Measurements from ENCODE around the gene TMC2.
"Not testable (repeated sequence)": the region's sequence is repeated elsewhere in the genome, so short reads cannot be mapped to it uniquely, and the experiment has no call there.

TMC2 gene

DNA sequence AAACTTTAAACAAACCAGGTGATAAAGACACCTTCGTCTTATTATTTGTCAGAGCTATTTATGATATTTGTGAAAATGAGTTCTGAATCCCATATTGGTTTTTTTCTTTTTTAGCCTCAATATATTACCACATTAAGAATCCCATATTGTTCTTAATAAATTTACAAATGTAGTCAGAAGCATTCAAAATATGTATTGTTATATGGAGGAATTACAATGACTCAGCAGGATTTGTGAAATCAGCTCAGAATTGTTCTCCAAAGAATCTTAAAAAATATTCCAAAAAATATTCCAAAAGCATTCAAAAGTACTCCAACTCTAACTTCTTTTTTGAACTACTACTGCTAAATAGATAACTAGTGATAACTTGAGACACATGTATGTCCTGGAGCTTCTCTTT lies 21.2 kb upstream of the TMC2 start:
- H3K4me3 ChIP-seq (ENCODE audit: low read length in 2 of 2): no peak overlapping the region
- H3K9ac ChIP-seq (ENCODE audit: low read length in 2 of 2): no peak overlapping the region
- no peaks in the 10 kb centered on the region for H3K36me3 ChIP-seq (ENCODE audit: control insufficient read depth in 2 of 2, insufficient read depth in 2 of 2, low read length in 2 of 2)
- no peaks in the 10 kb centered on the region for H3K9me3 ChIP-seq (ENCODE audit: control insufficient read depth in 2 of 2, low read length in 2 of 2)
- H3K27ac ChIP-seq (ENCODE audit: low read length): no peak overlapping the region
- H3K4me1 ChIP-seq (ENCODE audit: control insufficient read depth, insufficient read depth, low read length): no peaks in the 10 kb centered on the region
- H3K27me3 ChIP-seq (ENCODE audit: control insufficient read depth in 1 of 2, insufficient read depth in 2 of 2, low read length in 2 of 2): no peaks in the 10 kb centered on the region

DNA sequence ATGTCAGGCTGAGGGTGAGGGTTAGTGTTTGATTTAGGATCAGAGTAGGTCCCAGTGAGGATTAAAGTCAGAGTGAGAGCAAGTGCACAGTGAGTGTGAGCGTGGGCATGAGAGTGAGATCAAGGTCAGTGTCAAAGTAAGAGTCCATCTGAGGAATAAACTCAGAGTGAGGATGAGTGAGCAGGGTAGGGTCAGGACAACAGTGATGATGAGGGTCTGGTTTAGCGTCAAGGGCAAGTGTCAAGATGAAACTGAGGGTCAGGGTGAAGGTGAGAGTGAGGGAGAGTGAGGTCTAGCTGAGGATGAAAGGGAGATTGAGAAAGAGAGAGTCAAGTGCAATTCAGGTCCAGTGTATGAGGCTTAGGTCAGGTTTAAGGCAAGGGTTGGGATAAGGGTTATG lies 20.0 kb upstream of the TMC2 start:
- Histone ChIP-seq H3K9ac (ENCODE audit: low read length in 2 of 2) (no peak overlapping the region), H3K27me3 (ENCODE audit: control insufficient read depth in 1 of 2, insufficient read depth in 2 of 2, low read length in 2 of 2) (peaks cover 0 to 1% of the 10 kb centered on the region in 2 donors), H3K4me1 (ENCODE audit: control insufficient read depth, insufficient read depth, low read length) (no peaks in the 10 kb centered on the region), H3K9me3 (ENCODE audit: control insufficient read depth in 2 of 2, low read length in 2 of 2) (no peaks in the 10 kb centered on the region), H3K4me3 (ENCODE audit: low read length in 2 of 2) (no peak overlapping the region), H3K36me3 (ENCODE audit: control insufficient read depth in 2 of 2, insufficient read depth in 2 of 2, low read length in 2 of 2) (no peaks in the 10 kb centered on the region), H3K27ac (ENCODE audit: low read length) (no peak overlapping the region)

DNA sequence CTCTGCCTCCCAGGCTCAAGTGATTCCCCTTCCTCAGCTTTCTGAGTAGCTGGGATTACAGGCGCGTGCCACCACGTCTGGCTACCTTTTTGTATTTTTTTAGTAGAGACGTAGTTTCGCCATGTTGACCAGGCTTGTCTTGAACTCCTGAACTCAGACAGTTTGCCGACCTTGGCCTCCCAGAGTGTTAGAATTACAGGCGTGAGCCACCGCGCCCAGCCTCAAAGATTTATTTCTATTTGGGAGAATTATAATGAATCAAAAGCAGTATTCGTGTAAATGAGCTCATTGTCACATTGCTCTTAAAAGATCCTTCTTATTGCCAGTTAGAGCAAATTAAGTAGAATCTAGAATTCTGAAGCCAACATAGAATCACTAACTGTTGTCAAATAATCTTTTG lies 18.3 kb upstream of the TMC2 start:
- Histone ChIP-seq H3K9ac (ENCODE audit: low read length in 2 of 2) (no peak overlapping the region), H3K4me1 (ENCODE audit: control insufficient read depth, insufficient read depth, low read length) (no peaks in the 10 kb centered on the region), H3K27me3 (ENCODE audit: control insufficient read depth in 1 of 2, insufficient read depth in 2 of 2, low read length in 2 of 2) (peaks cover 0 to 2% of the 10 kb centered on the region in 2 donors), H3K36me3 (ENCODE audit: control insufficient read depth in 2 of 2, insufficient read depth in 2 of 2, low read length in 2 of 2) (no peaks in the 10 kb centered on the region), H3K9me3 (ENCODE audit: control insufficient read depth in 2 of 2, low read length in 2 of 2) (no peaks in the 10 kb centered on the region), H3K4me3 (ENCODE audit: low read length in 2 of 2) (no peak overlapping the region), H3K27ac (ENCODE audit: low read length) (no peak overlapping the region)

DNA sequence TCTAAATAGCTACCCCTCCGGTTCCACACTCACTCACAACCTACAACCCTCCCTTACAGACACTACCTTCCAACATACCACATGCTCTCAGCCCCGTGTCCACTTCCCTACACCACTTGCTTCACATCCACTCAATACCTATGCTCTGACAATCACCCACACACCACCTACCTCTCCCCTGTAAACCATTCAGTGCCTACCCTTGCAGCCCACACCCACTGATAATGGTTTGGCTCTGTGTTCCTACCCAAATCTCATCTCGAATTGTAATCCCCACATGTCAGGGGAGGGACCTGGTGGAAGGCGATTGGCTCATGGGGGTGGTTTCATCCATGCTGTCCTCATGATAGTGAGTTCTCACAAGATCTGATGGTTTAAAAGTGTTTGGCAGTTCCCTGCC lies 17.8 kb upstream of the TMC2 start:
- Histone ChIP-seq H3K9ac (ENCODE audit: low read length in 2 of 2) (no peak overlapping the region), H3K36me3 (ENCODE audit: control insufficient read depth in 2 of 2, insufficient read depth in 2 of 2, low read length in 2 of 2) (no peaks in the 10 kb centered on the region), H3K27me3 (ENCODE audit: control insufficient read depth in 1 of 2, insufficient read depth in 2 of 2, low read length in 2 of 2) (peaks cover 0 to 2% of the 10 kb centered on the region in 2 donors), H3K27ac (ENCODE audit: low read length) (no peak overlapping the region), H3K4me1 (ENCODE audit: control insufficient read depth, insufficient read depth, low read length) (no peaks in the 10 kb centered on the region), H3K4me3 (ENCODE audit: low read length in 2 of 2) (no peak overlapping the region), H3K9me3 (ENCODE audit: control insufficient read depth in 2 of 2, low read length in 2 of 2) (no peaks in the 10 kb centered on the region)

DNA sequence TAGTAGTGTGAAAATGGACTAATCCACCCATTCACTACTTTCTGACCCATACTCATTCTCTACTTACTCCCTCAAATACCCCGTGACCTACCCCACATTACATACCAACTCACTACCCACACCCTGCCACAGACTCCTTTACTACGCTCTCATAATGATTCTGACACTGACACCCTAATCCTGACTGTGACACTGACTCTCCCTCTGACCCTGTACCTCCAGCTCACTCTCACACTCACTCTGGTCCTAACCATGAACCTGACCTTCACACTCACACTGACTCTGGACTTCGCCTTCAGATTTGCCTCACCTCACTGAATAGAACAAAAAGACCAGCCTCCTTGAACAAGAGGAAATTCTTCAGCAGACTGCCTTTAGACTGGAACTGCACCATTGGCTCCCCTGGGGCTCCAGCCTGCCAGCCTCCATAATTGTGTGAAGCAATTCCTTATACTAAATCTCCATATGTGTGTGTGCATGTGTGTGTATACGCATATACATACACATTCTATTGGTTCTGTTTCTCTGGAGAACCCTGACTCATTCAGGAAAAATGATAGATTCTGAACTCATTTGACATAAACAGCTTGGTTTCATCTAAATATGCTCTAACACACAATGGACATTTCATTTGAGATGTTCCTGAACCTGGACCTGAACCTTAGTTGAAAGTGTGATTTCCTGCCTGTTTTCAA lies 17.1 kb upstream of the TMC2 start:
- H3K27me3 ChIP-seq (ENCODE audit: control insufficient read depth in 1 of 2, insufficient read depth in 2 of 2, low read length in 2 of 2): peaks cover 0 to 2% of the 10 kb centered on the region in 2 donors
- no peak overlapping the region for H3K9ac ChIP-seq (ENCODE audit: low read length in 2 of 2)
- H3K4me1 ChIP-seq (ENCODE audit: control insufficient read depth, insufficient read depth, low read length): peaks cover 3% of the 10 kb centered on the region
- H3K27ac ChIP-seq (ENCODE audit: low read length): no peak overlapping the region
- no peak overlapping the region for H3K4me3 ChIP-seq (ENCODE audit: low read length in 2 of 2)
- H3K9me3 ChIP-seq (ENCODE audit: control insufficient read depth in 2 of 2, low read length in 2 of 2): no peaks in the 10 kb centered on the region
- H3K36me3 ChIP-seq (ENCODE audit: control insufficient read depth in 2 of 2, insufficient read depth in 2 of 2, low read length in 2 of 2): no peaks in the 10 kb centered on the region

DNA sequence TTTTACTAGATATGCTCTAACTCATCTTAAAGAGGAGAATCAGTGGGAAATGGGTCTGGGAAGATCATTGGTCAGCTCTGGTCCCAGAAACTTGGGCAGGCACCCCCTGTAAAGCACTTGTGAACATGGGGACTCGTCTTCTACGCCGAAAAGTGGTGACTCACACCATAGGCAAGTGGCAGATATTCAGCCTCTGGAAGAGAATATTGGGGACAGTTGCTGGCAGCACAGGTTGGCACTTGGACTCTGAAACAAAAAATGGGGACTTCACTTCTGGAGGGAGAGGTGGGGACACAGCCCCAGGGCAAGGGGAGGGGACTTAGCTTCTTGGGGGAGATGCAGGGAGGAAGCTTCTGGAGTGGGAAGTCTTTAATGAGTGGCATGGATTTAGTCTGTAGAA lies 15.8 kb upstream of the TMC2 start:
- no peak overlapping the region for H3K4me3 ChIP-seq (ENCODE audit: low read length in 2 of 2)
- no peaks in the 10 kb centered on the region for H3K9me3 ChIP-seq (ENCODE audit: control insufficient read depth in 2 of 2, low read length in 2 of 2)
- no peaks in the 10 kb centered on the region for H3K36me3 ChIP-seq (ENCODE audit: control insufficient read depth in 2 of 2, insufficient read depth in 2 of 2, low read length in 2 of 2)
- no peak overlapping the region for H3K27ac ChIP-seq (ENCODE audit: low read length)
- peaks cover 13% of the 10 kb centered on the region for H3K4me1 ChIP-seq (ENCODE audit: control insufficient read depth, insufficient read depth, low read length)
- no peak overlapping the region for H3K9ac ChIP-seq (ENCODE audit: low read length in 2 of 2)
- H3K27me3 ChIP-seq (ENCODE audit: control insufficient read depth in 1 of 2, insufficient read depth in 2 of 2, low read length in 2 of 2): peaks cover 0 to 2% of the 10 kb centered on the region in 2 donors

DNA sequence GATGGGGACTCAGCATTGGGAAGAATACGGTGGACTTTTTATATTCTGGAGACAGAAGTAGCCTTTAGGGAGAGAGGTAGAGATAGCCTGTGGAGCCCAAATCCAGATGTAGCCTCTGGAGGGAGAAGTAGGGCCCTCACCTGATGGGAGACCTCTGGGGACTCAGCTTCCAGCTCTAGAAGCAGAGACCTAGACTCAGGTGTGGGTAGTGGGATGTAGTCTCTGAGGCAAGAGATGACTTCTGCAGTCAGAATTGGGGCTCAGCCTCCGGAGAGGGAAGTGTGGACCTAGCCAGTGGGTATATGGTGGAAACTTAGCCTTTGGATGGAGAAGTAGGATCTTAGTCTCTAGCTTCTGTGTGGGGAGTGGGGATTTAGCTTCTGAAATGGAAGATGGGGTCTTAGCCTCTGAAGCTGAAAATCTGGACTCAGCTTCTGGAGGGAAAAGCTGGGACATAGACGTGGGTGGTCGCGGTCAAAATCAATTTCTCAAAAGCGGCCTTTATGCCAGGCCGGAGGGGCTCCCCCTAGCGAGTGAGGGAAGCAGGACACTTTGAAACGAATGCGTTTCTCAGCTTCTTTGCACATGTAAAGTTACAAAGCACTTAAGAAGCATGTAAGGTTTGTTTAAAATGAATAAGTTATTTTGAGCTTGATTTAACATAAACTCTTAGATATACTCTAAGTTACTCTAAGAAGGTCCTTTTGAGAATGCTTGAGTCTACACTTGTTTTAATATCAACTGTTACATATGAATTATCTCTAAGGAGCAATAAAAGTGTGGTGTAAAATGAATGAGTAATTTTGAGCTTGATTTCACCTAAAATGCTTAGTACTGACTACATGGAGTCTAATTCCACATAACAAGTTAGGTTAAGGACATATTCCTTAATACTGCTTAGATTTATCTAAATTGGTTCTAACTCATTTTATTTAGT lies 14.7 kb upstream of the TMC2 start:
- no peak overlapping the region for H3K4me3 ChIP-seq (ENCODE audit: low read length in 2 of 2)
- H3K27me3 ChIP-seq (ENCODE audit: control insufficient read depth in 1 of 2, insufficient read depth in 2 of 2, low read length in 2 of 2): peaks cover 0 to 2% of the 10 kb centered on the region in 2 donors
- H3K9me3 ChIP-seq (ENCODE audit: control insufficient read depth in 2 of 2, low read length in 2 of 2): no peaks in the 10 kb centered on the region
- H3K27ac ChIP-seq (ENCODE audit: low read length): no peak overlapping the region
- no peak overlapping the region for H3K9ac ChIP-seq (ENCODE audit: low read length in 2 of 2)
- peaks cover 16% of the 10 kb centered on the region for H3K4me1 ChIP-seq (ENCODE audit: control insufficient read depth, insufficient read depth, low read length)
- no peaks in the 10 kb centered on the region for H3K36me3 ChIP-seq (ENCODE audit: control insufficient read depth in 2 of 2, insufficient read depth in 2 of 2, low read length in 2 of 2)

DNA sequence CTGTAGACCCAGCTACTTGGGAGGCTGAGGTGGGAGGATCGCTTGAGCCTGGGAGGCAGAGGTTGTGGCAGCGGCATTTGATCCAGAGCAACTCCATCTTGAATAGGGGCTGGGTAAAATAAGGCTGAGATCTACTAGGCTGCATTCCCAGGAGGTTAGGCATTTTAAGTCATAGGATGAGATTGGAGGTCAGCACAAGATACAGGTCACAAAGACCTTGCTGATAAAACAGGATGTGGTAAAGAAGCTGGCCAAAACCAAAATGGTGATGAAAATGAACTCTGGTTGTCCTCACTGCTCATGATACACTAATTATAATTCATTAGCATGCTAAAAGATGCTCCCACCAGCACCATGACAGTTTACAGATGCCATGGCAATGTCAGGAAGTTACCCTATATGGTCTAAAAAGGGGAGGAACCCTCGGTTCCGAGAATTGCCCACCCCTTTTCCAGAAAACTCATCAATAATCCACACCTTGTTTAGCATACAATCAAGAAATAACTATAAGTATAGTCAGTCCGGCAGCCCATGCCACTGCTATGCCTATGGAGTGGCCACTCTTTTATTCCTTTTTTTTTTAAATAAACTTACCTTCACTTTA lies 13.4 kb upstream of the TMC2 start:
- not testable (repeated sequence) for H3K9ac ChIP-seq (ENCODE audit: low read length in 2 of 2)

DNA sequence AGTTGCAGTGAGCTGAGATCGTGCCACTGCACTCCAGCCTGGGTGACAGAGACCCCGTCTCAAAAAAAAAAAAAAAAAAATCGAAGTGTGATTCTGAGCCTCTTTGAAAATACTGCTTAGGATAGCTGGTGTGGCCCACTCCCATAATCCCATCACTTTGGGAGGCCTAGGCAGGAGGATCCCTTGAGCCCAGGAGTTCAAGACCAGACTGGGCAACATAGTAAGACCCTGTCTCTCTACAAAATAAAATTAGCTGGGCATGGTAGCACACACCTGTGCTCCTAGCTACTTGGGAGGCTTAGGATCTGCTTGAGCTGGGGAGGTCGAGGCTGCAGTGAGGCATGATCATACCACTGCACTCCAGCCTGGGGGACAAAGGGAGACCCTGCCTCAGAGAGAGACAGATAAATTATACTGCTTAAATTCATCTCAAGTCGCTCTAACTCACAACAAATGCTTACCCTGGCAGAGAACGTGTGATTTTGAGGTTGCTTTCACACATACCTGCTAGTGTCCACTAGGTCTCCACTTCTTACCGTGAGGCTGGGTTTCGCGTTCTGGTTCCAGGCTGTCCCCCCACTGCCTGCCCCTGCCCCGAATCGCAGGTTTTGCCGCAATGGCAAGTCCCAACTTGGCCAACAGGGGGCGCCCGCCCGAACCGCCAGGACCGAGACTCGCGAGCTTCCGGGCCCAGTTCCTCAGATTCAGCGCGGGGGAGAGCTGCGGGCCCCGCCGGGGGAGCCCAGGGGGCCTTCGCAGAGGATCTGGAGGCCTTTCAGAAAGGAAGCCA lies 12.3 kb upstream of the TMC2 start:
- Histone ChIP-seq H3K27me3 (ENCODE audit: control insufficient read depth in 1 of 2, insufficient read depth in 2 of 2, low read length in 2 of 2) (peaks cover 0 to 2% of the 10 kb centered on the region in 2 donors), H3K36me3 (ENCODE audit: control insufficient read depth in 2 of 2, insufficient read depth in 2 of 2, low read length in 2 of 2) (no peaks in the 10 kb centered on the region), H3K4me3 (ENCODE audit: low read length in 2 of 2) (peak overlapping the region; percentile 83)

More for the DNA sequence above, 13.4 kb upstream of the TMC2 start:
- not testable (repeated sequence) for H3K36me3 ChIP-seq (ENCODE audit: control insufficient read depth in 2 of 2, insufficient read depth in 2 of 2, low read length in 2 of 2); H3K4me3 ChIP-seq (ENCODE audit: low read length in 2 of 2); H3K27ac ChIP-seq (ENCODE audit: low read length); H3K9me3 ChIP-seq (ENCODE audit: control insufficient read depth in 2 of 2, low read length in 2 of 2); H3K27me3 ChIP-seq (ENCODE audit: control insufficient read depth in 1 of 2, insufficient read depth in 2 of 2, low read length in 2 of 2)
- peaks cover 16% of the 10 kb centered on the region for H3K4me1 ChIP-seq (ENCODE audit: control insufficient read depth, insufficient read depth, low read length)

More for the DNA sequence above, 12.3 kb upstream of the TMC2 start:
- peaks cover 16% of the 10 kb centered on the region for H3K4me1 ChIP-seq (ENCODE audit: control insufficient read depth, insufficient read depth, low read length)
- H3K9ac ChIP-seq (ENCODE audit: low read length in 2 of 2): peak overlapping the region; percentile 82 to 93
- H3K27ac ChIP-seq (ENCODE audit: low read length): peak overlapping the region; percentile 83
- no peaks in the 10 kb centered on the region for H3K9me3 ChIP-seq (ENCODE audit: control insufficient read depth in 2 of 2, low read length in 2 of 2)

Measured in stomach smooth muscle (tissue), 2 donors.